AG09319 (cell line): ENCODE data around the gene FHIT.

Experiments
- DNase-seq: peaks from one replicate; pipeline ENCODE4 v3.0.0-alpha.2; 2010; ENCODE audit warnings: low read depth; ENCODE audit errors: extremely low read depth
- CTCF ChIP-seq: IDR thresholded peaks from 2 replicates; pipeline ENCODE4 v1.5.1; 2011; ENCODE audit warnings: low read depth, mild to moderate bottlenecking, inconsistent platforms, low read length, moderate library complexity

The FHIT gene

GRCh38 chr3:60188803-60189202, 1062.4 kb downstream of the FHIT start:
- no peak for DNase-seq
- no peak for TF ChIP-seq CTCF

- TF ChIP-seq CTCF, result no peak
- no peak for DNase-seq
These were observed 1063.9 kb downstream of the FHIT start for GRCh38 chr3:60187343-60187742.

- TF ChIP-seq CTCF, result no peak
- DNase-seq, result no peak
These were observed 1064.9 kb downstream of the FHIT start for GRCh38 chr3:60186359-60186758.

GRCh38 chr3:60185161-60185560, 1066.1 kb downstream of the FHIT start:
- no peak for DNase-seq
- no peak for TF ChIP-seq CTCF

GRCh38 chr3:60182697-60183096, 1068.6 kb downstream of the FHIT start:
- DNase-seq, result no peak
- TF ChIP-seq CTCF, result no peak

GRCh38 chr3:60178931-60179653, 1072.2 kb downstream of the FHIT start:
- no peak for DNase-seq
- no peak for TF ChIP-seq CTCF

GRCh38 chr3:60177726-60178125, 1073.5 kb downstream of the FHIT start:
- no peak for TF ChIP-seq CTCF
- DNase-seq, result no peak
